HEK293 (cell line): ENCODE measurements around the gene NT5M.

ENCODE experiments used
- CTCF ChIA-PET: fragments of 350-600 bp; formaldehyde crosslinking; extraction: SDS; loops from one replicate; lab custom pipeline; 2021; ENCODE audit warnings: antibody characterized with exemption; lab: Yijun Ruan, JAX
- POLR2A ChIA-PET: fragments of 300-600 bp; formaldehyde crosslinking; extraction: SDS; loops from one replicate; lab custom pipeline; 2020; ENCODE audit warnings: antibody characterized with exemption, inconsistent platforms; lab: Yijun Ruan, JAX
- H3K27ac ChIP-seq: fragments of 200-500 bp; sonication (Bioruptor generic); 2 replicates; pipeline ENCODE4 v1.5.1; 2014; ENCODE audit warnings: low read depth, low read length, control low read depth, inconsistent platforms; ENCODE audit errors: extremely low read depth
- H3K36me3 ChIP-seq, 2 experiments: fragments of 200-500 bp in 1 of 2; sonication (Bioruptor generic) in 1 of 2; 1 replicate in 1 of 2; 2 replicates in 1 of 2; pipeline ENCODE4 v1.5.1; 2014 to 2017; ENCODE audit warnings: inconsistent platforms in 2 of 2, low read length in 2 of 2; ENCODE audit not compliant: control insufficient read depth in 2 of 2, insufficient read depth in 1 of 2
- H3K4me1 ChIP-seq: fragments of 200-500 bp; sonication (Bioruptor generic); 2 replicates; pipeline ENCODE4 v1.5.1; 2014; ENCODE audit warnings: mild to moderate bottlenecking, low read length, inconsistent platforms; ENCODE audit not compliant: control insufficient read depth, insufficient read depth
- H3K4me3 ChIP-seq: 2 replicates; pipeline ENCODE4 v1.5.1; 2011; ENCODE audit warnings: low read depth, mild to moderate bottlenecking, control low read depth, low read length, moderate library complexity
- H3K9me3 ChIP-seq: fragments of 200-500 bp; sonication (Bioruptor generic); 2 replicates; pipeline ENCODE4 v1.5.1; 2014; ENCODE audit warnings: low read depth, low read length, inconsistent platforms; ENCODE audit not compliant: control insufficient read depth, insufficient read depth
- ATF2 ChIP-seq: fragments of 450-650 bp; formaldehyde crosslinking; IDR thresholded peaks from 2 replicates; pipeline ENCODE4 v1.5.1; 2016; ENCODE audit warnings: missing biosample characterization, missing genetic modification characterization, low read depth
- HOXD13 ChIP-seq: sonication (generic); formaldehyde crosslinking; IDR thresholded peaks from 2 replicates; pipeline ENCODE4 v1.8.0; 2022; ENCODE audit warnings: missing genetic modification reagents, borderline replicate concordance
- KLF10 ChIP-seq: fragments of 450-650 bp; IDR thresholded peaks from 2 replicates; pipeline ENCODE4 v1.5.1; 2018; ENCODE audit warnings: missing biosample characterization, mild to moderate bottlenecking, missing genetic modification characterization
- PRDM6 ChIP-seq: fragments of 450-650 bp; formaldehyde crosslinking; IDR thresholded peaks from 2 replicates; pipeline ENCODE4 v1.5.1; 2017; ENCODE audit warnings: missing biosample characterization, missing genetic modification characterization
- REST ChIP-seq: fragments of 450-650 bp; formaldehyde crosslinking; IDR thresholded peaks from 2 replicates; pipeline ENCODE4 v1.5.1; 2016; ENCODE audit warnings: missing biosample characterization, missing genetic modification characterization
- ZNF214 ChIP-seq: fragments of 450-650 bp; formaldehyde crosslinking; IDR thresholded peaks from 2 replicates; pipeline ENCODE4 v1.5.1; 2017; ENCODE audit warnings: missing biosample characterization, mild to moderate bottlenecking, missing genetic modification characterization, borderline replicate concordance
- ZNF292 ChIP-seq: fragments of 450-650 bp; formaldehyde crosslinking; IDR thresholded peaks from 2 replicates; pipeline ENCODE4 v1.5.1; 2016; ENCODE audit warnings: low read depth, missing biosample characterization, missing genetic modification characterization, borderline replicate concordance
- ZNF354C ChIP-seq: fragments of 450-650 bp; formaldehyde crosslinking; IDR thresholded peaks from 2 replicates; pipeline ENCODE4 v1.5.1; 2016; ENCODE audit warnings: missing biosample characterization, missing genetic modification characterization, low read depth, borderline replicate concordance
- ZNF362 ChIP-seq: fragments of 450-650 bp; formaldehyde crosslinking; IDR thresholded peaks from 2 replicates; pipeline ENCODE4 v1.5.1; 2016; ENCODE audit warnings: missing biosample characterization, missing genetic modification characterization
- ZNF555 ChIP-seq: fragments of 450-650 bp; formaldehyde crosslinking; conservative IDR thresholded peaks from 2 replicates; pipeline ENCODE4 v1.5.1; 2017; ENCODE audit warnings: missing biosample characterization, mild to moderate bottlenecking, missing genetic modification characterization, inconsistent platforms
- ZNF792 ChIP-seq: fragments of 450-650 bp; formaldehyde crosslinking; IDR thresholded peaks from 2 replicates; pipeline ENCODE4 v1.5.1; 2016; ENCODE audit warnings: missing biosample characterization, missing genetic modification characterization
- TF ChIP-seq, protein P1 (sequence below): fragments of 450-650 bp; formaldehyde crosslinking; IDR thresholded peaks from 2 replicates; pipeline ENCODE4 v1.5.1; 2016; ENCODE audit warnings: missing biosample characterization, missing genetic modification characterization
- TF ChIP-seq, protein P2 (sequence below): fragments of 450-650 bp; formaldehyde crosslinking; IDR thresholded peaks from 2 replicates; pipeline ENCODE4 v1.5.1; 2017; ENCODE audit warnings: missing biosample characterization, missing genetic modification characterization

The NT5M gene

DNA sequence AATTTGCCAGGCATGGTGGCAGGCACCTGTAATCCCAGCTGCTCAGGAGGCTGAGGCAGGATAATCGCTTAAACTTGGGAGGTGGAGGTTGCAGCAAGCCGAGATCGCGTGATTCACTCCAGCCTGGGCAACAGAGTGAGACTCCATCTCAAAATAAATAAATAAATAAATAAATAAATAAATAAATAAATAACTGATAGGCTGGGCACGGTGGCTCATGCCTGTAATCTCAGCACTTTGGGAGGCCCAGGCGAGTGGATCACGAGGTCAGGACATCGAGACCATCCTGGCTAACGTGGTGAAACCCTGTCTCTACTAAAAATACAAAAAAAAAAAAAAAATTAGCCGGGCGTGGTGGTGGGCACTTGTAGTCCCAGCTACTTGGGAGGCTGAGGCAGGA, 47.5 kb upstream of the NT5M start (continued):
- peak; percentile 31; the same call in 1 of the 2 replicates for TF ChIP-seq ZNF292 (tag by site-specific recombination)
- TF ChIP-seq, protein P1, sequence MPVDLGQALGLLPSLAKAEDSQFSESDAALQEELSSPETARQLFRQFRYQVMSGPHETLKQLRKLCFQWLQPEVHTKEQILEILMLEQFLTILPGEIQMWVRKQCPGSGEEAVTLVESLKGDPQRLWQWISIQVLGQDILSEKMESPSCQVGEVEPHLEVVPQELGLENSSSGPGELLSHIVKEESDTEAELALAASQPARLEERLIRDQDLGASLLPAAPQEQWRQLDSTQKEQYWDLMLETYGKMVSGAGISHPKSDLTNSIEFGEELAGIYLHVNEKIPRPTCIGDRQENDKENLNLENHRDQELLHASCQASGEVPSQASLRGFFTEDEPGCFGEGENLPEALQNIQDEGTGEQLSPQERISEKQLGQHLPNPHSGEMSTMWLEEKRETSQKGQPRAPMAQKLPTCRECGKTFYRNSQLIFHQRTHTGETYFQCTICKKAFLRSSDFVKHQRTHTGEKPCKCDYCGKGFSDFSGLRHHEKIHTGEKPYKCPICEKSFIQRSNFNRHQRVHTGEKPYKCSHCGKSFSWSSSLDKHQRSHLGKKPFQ, result 0 out of 2 replicates have a peak, but pooled peaks have one; percentile 18
- TF ChIP-seq, all 188 proteins: peak for 23; not testable (repeated sequence) for 165

- Histone ChIP-seq H3K27ac (no peak overlapping the region), H3K4me3 (no peak overlapping the region), H3K9me3 (no peaks in the 10 kb centered on the region), H3K36me3 (peaks cover 90 to 94% of the 10 kb centered on the region in 2 experiments), H3K4me1 (no peaks in the 10 kb centered on the region)
- ChIA-PET CTCF (interaction anchor here (0.5 to 1.2 kb wide), 3 partner anchors 14 to 71 kb away, joined by 3 to 6 read pairs (median 5); no protein-coding TSS in a partner anchor), POLR2A (interaction anchor here (1.6 kb wide), 1 partner anchor 9 kb away, joined by 8 read pairs; no protein-coding TSS in a partner anchor)
- TF ChIP-seq ZNF792 (no peak), REST (tag by site-specific recombination) (no peak), HOXD13 (no peak), ZNF362 (tag by site-specific recombination) (no peak), ZNF555 (tag by site-specific recombination) (no peak), ZNF214 (tag by site-specific recombination) (no peak), KLF10 (tag by site-specific recombination) (no peak), PRDM6 (tag by site-specific recombination) (no peak), ZNF354C (tag by site-specific recombination) (no peak), ATF2 (no peak)
- TF ChIP-seq, protein P2, sequence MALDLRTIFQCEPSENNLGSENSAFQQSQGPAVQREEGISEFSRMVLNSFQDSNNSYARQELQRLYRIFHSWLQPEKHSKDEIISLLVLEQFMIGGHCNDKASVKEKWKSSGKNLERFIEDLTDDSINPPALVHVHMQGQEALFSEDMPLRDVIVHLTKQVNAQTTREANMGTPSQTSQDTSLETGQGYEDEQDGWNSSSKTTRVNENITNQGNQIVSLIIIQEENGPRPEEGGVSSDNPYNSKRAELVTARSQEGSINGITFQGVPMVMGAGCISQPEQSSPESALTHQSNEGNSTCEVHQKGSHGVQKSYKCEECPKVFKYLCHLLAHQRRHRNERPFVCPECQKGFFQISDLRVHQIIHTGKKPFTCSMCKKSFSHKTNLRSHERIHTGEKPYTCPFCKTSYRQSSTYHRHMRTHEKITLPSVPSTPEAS (tag by site-specific recombination), result no peak
Observed at GRCh38 chr17:17256316-17256715, 46.9 kb upstream of the NT5M start.
